Epidermal melanocyte (primary cell): ENCODE results near the gene MRPL38.
A peak's percentile ranks its signal among the peaks of the same experiment; 100 is the strongest.
"Not testable (repeated sequence)": the region's sequence is repeated elsewhere in the genome, so short reads cannot be mapped to it uniquely, and the experiment has no call there.

Experiments
- DNase-seq: peaks from one replicate; pipeline ENCODE4 v3.0.0; 2011; ENCODE audit warnings: low spot score; ENCODE audit not compliant: insufficient read length

MRPL38 gene

DNA sequence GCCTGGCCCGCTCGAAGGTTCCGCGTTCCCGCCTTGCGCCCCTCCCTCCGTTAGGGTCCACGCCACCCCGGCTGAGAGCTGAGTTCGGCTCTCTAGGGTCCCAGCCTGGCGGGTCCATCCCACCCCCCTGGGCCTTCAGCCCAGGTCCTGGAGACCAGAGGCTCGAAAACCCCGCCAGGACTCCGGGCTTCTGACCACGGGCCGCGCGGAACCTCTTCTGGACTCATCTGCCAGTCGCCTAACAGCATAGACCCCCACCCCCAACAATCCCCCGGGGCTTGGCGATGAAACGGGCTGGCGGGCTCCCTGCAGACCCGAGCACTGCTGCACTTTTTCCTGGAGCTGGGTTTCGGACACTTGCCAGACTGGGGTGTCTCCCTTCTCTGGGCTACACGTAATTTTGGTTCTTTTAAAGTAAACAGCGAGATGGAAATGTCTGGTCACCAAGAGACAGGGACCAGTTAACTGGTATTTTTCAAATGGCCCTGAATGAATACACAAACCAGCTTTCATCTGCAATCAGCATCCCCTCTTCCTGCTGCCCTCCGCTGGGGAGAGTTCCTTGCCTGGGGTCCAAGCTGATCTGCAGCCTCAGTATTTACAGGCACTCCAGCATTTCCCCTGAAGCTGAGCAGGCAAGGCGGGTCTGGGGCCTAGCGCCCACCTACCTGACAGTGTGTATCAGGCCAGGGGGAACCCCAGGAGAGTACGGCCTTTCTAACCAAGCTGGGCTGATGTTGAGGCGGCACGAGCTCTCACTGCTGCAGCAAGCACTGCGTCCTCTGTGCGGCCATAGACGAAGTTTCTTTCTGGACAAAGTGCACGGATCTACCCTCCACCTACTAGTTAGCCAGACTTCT, 7.3 kb downstream of the MRPL38 start:
- DNase-seq = no peak

DNA sequence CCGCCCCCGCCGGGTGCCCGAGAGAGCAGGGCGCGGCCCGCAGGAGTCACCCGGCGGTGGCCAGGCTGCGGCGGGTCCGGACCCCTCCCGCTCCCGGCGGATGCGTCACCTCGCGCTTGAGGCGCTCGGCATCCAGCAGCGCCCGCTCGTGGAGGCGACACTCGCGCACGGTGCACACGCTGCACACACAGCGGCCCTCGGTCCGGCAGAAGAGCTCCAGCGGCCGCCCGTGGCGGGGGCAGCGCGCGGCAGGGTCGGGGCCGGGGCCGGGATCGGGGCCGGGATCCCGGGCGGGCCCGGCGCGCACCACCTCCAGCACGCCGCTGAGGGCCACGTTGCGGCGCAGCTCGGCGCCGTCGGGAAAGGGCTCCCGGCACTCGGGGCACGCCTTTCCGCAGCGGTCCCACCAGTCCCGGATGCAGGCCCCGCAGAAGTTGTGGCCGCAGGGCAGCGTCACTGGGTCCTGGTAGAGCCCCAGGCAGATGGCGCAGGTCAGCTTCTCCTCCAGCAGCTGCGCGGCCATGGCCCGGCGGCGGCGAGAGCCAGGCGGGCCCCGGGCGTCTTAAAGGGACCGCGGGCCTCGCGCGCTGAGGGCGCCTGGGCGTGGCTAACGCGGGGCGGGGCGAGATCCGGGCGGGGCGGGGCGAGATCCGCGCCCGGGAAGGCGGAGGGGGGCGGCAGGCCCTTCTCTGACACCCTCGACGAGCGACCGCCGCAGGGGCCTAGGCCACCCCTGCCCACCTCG, 8.1 kb downstream of the MRPL38 start, which contains the start of gene TRIM65:
Gene TRIM65, minus strand, starts transcription at position 537 of the 745 bp plus-strand sequence. Its CDS starts 14 bp downstream, at position 523.
- peak; percentile 64 for DNase-seq

DNA sequence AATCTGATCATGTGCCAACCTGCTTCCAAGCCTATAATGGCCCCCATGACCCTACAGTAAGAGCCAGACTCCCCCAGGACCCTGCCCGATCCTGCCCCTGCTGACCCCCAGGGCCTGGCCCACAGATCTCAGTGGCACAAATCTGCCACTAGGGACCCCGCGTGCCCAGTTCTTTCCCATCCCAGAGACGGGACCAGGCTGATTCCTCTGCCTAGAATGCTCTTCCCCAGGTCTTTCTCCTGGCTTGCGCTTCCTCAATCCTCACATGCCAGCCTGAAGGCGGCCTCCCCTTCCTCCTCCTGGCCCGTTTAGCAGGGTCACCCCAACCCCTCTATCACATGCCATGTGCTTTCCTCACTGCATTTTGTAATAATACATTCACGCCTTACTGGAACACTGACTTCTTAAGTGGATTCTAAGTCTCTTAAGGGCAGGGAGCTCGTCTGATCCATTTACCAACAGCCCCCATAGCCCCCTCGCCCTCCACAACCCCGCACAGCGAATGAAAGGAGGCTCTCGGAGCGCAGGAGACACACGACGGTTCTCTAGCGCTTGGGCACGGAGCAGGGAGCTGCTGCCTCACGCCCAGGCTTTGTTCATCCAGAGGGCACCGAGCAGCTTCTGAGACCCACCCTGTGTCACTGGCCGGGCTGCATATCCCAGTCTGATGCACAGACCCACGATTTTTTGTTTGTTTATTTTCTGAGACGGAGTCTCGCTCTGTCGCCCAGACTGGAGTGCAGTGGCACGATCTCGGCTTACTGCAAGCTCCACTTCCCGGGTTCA, 9.1 kb downstream of the MRPL38 start:
- no peak for DNase-seq

DNA sequence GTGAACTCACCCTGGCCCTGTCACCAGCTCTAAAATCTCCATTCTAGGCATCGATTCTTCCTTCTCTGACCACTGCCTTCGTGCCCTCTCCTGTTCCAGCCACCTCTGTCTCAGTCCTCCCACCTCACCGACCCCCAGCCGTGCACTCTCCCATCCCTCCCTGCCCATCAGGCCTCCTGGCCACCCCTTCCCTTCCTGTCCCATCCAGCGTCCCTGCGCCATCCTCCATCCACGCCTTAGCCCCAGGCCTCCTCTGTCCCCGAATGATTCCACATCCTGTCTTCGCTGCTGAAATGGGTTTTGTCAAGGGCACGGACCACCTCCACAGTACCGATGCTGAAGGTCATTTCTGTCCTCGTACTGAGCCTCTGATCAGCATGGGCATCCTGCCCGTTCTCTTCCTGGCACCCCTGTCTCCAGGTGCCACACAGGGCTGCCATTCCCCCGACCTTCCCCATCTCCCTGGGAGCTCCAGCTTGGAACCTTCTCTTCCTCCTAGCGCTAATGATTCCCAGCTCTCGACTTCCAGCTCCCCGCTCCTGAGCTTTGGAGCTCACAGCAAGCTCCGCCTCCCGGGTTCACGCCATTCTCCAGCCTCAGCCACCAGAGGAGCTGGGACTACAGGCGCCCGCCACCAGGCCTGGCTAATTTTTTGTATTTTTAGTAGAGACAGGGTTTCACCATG, 10.5 kb downstream of the MRPL38 start:
- no peak for DNase-seq

DNA sequence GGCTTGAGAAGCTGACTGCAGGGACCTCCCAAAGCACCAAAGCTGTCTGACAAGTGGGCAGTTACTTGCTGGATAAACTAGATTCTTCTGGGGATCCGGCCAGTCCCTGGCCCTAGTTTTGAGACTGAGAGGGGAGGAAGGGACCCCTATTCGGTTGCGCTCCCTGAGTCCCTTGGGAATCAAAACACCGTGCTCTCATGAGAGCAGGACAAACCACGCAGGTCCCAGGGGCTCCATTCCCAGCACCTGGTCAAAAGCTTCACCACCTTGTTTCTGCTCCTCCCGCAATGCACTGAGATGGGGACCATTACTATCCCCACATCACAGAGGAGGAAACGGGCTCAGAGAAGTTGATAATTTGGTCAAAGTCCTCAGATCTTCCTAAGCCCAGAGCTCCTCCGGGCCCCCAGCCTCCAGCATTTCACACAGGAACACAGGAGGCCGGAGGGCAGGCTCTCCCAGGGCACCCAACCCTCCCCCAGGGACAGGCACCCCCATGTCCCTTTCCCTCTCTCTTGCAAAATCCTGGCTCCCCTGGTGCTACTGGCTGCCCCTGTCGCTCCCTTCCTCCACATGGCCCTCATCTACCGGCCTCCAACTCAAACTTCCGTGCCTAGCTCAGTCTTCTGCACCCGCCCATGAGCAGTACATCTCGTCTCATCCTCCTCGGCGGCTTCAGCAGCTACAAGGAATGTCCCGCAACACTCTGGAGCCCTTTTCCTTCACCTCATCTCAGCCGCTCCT, 11.2 kb downstream of the MRPL38 start:
- no peak for DNase-seq

DNA sequence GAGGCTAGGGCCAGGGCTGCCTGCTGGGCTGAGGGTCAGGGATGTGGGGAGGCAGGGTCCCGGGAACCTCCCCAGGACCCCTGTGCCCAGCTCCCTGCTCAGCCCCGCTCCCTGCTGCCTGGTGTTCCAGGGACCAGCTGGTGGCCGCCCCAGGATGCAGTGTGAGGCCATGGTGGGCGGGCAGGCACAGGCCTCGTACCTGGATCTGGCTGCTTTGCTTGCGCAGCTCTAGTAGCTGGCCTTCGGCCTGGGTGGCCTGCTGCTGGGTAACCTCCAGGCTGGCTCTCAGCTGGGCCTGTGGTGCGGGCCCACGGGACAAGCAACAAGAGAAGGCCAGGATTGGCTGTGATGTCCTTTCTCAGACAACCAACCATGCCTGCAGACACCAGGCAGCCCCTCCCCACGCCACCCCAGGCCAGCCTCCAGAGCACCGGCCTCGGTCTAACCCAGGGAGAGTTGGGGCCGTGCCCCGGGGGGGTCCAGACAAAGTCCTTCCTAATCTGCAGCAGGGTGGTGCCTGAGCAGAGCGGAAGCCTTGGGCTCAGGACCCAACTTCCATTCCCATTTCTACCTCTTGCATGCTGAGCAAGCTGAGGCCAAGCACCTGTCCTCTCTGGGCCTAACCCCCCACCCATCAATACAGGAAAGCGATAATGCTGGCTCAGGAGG, 12.0 kb downstream of the MRPL38 start:
- DNase-seq = no peak

DNA sequence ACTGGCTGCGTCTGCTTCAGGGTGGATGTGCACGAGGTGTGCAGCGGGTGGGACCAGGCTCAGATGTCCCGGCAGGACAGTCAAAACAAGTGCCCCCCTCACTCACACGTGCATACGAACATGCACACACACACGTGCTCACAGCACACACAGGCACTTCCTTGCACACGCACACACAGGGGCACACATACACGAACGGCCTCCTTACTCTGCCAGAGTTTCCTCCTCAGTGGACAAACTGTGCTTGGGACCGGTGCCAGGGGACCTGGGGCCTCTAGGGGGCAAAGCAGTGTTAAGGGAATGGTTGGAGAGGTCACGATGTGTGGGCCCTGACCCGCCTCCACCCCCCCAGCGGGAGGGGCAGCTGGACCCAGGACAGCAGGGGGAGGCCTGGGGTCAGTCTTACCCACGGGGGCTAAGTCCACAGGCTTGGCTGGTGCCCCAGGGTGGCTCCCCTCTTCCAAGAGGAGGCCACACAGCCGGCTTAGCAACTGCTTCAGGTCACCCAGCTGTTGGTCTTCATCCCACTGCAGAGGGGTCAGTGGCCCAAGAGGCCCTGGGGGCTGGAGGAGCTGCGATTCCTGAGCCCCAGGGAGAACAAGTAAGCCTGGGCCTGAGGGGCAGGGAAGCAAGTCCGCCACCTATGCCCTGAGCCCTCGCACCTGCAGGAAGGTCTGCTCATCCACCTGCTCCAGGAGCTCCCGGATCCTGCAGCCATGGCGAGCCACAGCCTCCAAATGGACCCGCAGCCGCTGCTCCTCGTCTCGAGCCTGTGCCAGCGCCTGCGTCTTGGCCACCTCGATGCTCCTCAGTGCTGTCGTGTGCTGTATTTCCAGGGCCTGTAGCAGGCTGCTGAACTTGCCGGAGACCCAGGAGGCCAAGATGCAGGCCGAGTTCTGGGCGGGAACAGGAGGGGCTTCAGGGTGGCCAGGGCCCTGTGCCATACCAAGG, 12.8 kb downstream of the MRPL38 start:
- no peak for DNase-seq

DNA sequence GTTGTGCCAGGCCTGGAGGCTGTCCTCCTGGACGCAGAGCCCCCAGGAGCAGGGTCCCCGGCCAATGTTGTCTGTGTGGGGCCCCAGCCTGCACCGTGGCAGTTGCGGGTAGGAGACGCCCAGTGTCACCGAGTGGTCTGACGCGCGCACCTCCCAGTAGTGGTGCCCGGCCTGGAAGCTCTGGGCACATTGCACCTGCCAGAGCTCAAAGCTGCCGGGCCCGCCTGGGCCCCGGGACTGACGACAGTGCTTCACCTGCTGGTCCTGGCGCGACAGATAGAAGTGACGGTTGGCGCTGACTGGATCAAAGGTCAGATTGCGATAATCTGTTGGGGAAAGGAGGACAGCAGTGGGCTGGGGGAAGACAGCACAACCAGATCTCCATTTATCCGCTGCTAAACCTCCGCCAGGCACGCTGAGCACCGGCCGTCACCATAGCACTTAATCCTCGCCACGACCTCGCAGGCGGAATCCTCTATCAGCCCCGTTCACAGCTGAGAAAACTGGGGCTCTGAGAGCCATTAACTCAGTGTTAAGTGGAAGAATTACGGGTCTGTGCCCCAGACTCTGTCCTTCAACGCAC, 13.6 kb downstream of the MRPL38 start:
- DNase-seq = no peak

DNA sequence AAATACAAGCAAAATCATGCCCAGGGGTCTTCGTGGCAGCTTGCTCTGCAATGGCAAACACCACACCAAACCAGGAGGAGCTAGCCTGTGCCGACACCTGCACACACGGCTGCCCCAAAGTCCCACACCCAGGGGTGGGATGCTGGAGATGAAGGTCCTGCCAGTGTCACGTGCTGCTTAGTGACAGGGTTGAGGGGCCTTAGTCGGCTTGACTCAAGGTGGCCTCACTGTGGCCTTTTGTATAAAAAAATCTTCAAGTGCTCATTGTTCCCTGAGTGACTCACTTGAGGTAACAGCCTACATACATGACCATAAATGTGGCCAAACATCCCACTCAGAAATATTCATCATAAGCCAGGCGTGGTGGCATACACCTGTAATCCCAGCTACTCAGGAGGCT, 15.2 kb downstream of the MRPL38 start:
- DNase-seq = no peak

DNA sequence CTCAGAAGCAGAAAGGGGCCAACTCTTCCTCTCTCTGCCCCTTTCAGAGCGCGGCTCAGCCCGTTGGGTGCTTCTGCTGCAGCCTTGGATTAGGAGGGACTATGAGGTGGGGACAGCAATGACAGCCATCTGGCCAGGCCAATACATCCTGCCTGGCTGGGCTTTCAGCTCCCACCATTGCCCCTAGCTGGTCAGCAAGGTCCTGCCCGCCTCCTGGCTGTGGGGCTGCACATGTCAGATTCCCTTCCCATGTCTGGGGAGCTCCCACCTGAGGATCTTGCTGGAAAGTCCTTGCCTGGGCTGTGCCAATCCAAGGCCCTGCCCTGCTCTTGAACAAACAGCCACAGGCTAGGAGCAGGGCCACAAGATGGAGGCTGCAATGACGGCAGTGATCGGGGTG, 16.2 kb downstream of the MRPL38 start:
- no peak for DNase-seq

DNA sequence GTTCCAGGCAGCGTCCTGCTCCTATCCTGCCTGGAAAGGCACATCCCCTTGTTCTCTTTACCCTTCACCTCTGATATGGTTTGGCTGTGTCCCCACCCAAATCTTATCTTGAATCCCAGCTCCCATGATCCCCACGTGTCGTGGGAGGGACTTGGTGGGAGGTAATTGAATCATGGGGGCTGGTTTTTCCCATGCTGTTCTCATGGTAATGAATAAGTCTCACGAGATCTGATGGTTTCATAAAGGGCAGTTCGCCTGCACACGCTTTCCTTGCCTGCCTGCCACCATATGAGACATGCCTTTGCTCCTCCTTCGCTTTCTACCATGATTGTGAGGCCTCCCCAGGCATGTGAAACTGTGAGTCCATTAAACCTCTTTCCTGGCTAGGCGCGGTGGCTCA, 18.8 kb downstream of the MRPL38 start:
- not testable (repeated sequence) for DNase-seq

DNA sequence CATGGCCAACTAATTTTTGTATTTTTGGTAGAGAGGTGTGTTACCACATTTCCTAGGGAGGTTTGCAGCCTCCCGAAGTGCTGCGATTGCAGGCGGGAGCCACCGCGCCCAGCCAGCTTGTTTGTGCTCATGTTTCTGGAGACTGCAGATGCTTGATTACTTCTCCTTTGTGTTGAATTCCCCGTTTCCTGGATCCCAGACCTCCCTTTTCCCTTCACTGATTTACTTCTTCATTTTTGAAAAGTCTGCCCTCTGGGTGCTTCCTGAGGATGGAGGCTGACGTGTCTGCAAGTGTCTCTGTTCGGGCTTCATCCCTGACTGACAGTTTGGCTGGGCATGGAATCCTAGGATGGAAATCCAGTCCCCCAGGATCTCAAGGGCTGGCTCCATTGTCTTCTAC, 19.3 kb downstream of the MRPL38 start:
- DNase-seq = no peak

DNA sequence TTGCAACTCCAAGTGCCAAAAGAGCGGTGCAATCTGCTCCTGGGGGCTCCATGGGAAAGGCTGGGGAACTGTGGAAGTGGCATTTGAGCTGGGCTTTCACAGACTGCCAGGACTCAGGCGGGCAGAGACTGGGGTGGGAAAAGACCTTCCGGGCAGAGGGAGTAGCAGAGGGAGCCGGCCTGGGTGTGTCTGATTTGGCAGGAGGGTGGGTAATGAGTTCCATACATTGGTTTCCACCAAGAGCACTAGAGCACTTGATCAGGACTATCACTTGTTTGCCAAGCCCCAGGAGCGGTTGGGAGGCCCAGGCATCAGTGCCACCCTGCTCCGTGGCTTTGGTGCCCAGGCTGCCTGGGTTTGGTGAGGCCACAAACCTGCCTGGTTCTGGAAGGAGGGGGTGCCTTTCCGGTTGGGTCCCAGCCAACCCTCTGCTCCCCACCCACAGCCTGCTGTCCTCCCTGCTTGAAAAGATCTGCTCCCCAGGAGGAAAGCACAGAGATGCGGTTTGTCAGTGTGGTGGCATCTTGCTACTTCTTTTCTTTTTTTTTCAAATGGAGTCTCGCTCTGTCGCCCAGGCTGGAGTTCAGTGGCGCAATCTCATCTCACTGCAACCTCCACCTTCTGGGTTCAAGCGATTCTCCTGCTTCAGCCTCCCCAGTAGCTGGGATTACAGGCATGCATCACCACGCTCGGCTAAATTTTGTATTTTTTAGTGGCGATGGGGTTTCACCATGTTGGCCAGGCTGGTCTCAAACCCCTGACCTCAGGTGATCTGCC, 22.8 kb downstream of the MRPL38 start:
- DNase-seq = no peak

DNA sequence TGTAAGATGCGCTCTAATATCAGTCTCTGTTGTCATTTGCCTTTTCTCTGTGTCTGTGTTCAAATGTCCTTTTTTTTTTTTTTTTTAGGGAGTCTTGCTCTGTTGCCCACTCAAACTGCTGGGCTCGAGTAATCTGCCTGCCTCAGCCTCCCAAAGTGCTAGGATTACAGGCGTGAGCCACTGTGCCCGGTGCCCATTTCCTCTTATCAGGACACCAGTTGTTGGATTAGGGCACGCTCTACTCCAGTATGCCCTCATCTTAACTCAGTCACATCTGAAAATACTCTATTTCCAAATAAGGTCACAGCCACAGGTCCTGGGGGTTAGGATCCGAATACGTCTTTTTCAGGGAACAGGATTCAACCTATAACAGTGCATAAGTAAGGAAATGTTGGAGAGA, 24.4 kb downstream of the MRPL38 start:
- no peak for DNase-seq

DNA sequence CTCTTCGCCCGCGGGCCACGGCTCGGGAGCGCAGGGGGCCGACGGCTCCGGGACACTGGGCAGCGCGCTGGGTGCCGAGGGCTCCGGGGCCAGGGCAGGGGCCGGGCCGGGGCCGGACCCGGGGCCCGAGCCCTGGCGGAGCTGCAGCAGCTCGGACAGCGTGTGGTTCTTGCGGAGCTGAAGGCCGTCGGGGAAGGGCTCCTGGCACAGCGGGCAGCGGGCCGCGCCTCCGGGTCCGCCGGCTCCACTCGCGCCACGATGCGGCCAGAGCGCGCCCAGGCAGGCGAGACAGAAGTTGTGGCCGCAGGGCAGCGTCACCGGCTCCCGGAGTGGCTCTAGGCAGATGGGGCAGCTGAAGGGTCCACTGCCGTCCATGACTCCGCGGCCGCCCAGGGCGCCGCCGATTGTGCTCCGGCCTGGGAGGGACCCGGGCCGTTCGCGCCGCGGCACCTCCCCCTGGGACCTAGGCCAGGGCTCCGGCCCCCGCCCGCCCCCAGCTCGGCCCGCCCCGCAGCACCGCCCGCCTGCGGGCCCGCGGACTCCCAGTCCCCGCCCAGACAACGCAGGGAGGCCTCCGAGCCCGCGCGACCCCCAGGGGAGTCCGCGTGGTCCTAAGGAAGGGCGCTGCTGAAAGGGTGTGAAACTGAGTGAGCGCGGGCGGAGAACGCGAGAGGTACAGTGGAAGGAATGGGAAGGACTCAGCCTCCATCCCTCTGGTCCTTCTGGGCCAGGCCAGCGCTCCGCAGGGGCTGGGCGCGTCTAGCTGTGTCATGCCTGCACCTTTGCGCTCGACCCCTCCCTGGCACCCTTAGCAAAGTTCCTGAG, 26.3 kb downstream of the MRPL38 start, which contains the start of gene TRIM47:
Gene TRIM47, minus strand, starts transcription at position 408 of the 825 bp plus-strand sequence. Its CDS starts 33 bp downstream, at position 375.
- DNase-seq = no peak

DNA sequence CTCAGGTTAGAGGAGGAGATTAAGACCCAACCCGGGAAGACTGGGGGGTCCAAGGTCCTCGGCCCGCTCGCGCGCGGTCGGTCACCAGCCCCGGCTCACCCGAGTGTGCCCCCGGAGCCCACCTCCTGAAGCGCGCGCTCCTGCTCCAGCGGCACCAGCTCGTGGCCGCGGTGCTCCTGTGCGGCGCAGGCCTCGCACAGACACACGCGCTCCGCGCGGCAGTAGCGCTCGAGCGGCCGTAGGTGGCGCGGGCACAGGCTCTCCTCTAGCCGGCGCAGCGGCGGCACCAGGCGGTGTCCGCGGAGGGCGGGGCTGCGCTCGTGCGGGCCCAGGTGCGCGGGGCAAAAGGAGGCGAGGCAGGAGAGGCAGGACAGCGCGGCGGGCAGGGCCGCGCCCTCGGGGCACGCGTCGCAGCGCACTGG, 26.9 kb downstream of the MRPL38 start:
- DNase-seq = no peak
